IPS-11a (cell line): ENCODE results near the gene AARS2.
"Not testable (repeated sequence)": the region's sequence is repeated elsewhere in the genome, so short reads cannot be mapped to it uniquely, and the experiment has no call there.

ENCODE experiments used
- H3K4me3 ChIP-seq: one replicate; pipeline ENCODE4 v1.5.1; 2013; ENCODE audit warnings: low read depth, low read length, control low read depth

Gene AARS2

DNA sequence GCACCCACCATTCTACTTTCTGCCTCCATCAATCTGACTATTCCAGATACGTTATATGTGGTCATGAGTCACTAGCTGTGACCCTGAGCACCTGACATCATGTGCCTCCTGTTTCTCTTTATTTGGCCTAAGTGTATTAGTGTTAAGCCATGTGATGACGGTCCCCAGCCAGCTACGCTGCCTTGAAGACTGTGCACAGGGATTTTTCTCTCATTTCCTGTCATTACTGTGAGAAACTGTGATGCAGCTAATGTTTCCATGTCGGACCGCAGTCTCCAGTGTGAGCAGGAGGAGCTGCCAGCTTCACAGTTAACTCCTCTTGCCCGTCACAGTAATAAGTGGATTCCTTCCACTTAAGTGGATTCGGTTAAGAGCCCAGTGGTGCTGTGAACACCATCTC, 19.4 kb upstream of the AARS2 start:
- no peak overlapping the region for H3K4me3 ChIP-seq

DNA sequence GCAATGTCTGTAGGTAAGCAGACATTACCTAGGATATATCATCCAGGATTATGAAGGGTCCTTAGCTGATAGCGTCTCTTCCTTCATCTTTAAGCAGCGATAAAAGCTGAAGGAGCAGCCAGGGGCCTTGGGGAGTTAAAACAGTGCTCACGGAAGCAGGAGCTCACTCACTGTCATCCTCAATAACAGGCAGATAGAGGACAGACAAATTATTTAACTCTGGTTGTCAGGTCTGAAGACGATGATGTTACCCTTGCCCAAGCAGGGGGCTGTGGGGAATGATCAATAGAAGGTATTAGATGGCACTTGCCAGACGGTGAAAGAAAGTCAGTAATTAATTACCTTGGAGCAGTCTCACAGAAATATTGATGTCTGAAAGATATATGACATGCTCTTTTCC, 16.7 kb upstream of the AARS2 start:
- H3K4me3 ChIP-seq: no peak overlapping the region

DNA sequence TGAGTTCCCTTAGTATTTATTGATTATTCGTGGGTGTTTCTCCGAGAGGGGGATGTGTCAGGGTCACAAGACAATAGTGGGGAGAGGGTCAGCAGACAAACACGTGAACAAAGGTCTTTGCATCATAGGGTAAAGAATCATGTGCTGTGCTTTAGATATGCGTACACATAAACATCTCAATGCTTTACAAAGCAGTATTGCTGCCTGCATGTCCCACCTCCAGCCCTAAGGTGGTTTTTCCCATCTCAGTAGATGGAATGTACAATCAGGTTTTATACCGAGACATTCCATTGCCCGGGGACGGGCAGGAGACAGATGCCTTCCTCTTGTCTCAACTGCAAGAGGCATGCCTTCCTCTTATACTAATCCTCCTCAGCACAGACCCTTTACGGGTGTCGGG, 15.1 kb upstream of the AARS2 start:
- H3K4me3 ChIP-seq: not testable (repeated sequence)

DNA sequence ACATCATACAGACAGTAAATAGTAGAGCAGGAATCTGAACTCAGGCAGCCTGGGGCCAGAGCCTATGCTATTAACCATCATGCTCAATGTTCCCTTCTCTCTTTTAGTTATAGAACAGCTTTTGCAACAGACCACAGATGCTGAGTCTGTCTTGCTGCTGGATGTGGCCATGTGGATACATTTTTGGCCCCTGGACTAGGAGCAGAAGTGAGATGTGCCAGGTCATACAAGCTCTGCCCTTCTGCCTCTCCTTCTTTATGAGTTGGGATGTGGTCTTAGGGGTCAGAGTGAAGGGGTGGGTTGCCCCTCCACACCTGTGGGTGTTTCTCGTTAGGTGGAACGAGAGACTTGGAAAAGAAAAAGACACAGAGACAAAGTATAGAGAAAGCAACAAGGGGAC, 14.6 kb upstream of the AARS2 start:
- no peak overlapping the region for H3K4me3 ChIP-seq

DNA sequence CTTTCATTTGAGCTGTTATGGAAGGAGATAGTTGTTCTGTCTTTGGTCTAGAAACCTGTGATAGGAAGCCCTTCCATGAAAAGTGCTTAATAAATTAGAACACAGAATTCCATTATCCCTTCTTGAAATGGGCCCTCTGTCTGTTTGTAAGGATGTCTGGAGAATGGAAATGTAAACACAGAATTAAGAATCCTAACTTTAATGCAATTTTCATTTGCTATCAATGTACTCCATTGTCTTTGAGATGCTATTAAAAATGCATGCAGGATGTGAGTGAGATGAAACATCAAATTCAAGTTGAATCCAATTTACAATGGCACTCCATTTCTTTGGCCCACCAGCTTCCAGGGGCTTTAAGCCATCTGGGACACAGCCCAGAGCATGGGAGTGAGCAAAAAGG, 13.9 kb upstream of the AARS2 start:
- no peak overlapping the region for H3K4me3 ChIP-seq

DNA sequence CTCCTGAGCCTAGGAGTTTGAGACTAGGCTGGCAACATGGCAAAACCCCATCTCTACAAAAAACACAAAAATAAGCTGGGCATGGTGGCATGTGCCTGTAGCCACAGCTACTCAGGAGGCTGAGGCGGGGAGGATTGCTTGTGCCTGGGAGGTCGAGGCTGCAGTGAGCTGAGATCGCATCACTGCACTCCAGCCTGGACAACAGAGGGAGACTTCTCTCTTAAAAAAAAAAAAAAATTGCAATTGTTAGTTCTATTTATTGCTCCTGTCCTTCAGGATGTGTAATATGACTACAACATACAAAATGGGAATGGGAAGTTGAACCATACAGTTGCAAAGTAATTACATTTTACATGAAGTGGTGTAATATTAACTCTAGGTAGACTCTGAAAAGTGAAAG, 8.1 kb upstream of the AARS2 start:
- no peak overlapping the region for H3K4me3 ChIP-seq

DNA sequence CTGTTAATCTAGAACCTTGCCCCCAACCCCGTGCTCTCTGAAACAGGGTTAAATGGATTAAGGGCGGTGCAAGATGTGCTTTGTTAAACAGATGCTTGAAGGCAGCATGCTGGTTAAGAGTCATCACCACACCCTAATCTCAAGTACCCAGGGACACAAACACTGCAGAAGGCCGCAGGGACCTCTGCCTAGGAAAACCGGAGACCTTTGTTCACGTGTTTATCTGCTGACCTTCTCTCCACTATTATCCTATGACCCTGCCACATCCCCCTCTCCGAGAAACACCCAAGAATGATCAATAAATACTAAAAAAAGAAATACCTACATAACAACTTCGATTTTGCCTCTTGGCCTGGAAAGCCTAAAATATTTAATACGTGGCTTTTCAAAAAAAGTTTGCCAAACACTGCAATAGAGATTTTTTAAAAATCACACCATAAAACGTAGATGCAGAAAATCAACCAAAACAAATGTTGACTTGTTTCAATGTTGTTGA, 4.0 kb upstream of the AARS2 start:
- H3K4me3 ChIP-seq: not testable (repeated sequence)

DNA sequence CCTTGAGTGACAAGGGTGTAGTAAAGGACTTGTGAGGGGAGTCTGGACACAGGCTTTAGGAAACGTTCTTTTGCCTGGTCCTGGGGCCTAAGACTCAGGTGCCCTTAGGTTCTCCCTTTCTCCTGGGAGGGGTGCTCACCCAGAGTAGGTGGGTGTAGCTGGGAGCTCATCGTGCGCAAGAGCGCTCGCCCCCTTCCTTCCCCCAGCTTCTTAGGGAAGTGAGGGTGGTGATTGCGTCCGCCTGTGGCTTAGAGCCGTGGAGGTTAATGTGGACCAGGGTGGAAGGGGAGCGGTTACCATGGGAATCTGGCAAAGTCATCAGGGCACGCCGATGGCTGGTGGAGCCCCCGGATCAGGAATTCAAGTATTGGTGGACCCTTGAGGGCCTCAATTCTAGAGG, 3.3 kb upstream of the AARS2 start:
- no peak overlapping the region for H3K4me3 ChIP-seq

DNA sequence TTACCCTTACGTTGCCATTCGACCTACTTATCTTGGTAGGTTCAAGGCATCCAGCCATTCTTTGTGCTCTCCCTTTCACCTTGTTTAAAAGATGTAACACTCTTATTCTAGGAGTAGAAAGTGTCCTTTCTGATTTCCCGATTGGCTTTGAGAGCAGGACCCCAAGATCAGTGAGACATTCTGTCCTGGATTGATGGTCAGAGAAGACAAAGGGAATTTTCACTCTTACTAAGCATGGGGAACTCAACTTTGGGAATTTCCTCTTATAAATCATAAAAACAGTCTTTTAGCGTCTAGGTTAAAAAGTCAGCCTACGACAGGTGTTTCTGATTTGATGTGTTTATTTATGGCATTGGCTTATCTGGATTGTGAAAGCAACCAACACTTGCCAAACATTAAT, 2.8 kb upstream of the AARS2 start:
- no peak overlapping the region for H3K4me3 ChIP-seq

DNA sequence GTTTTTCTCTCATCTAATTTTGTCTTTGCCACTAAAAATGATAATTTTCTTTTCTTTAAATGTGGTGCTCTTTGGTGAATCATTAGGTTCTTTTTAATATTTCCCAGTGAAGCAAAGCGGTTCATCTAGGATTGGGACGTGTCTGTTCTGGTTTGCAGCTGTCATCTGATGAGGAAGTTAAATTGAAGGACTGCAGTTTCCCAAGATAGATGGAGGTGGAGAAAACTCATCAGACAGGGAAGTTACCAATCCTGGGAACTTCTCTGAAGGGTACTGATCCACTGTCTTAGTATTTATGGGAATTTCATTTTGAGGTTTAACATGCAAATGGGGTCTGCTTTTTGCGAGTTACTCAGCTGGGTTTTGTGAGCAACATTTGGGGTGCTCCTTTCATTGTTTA, 2.4 kb upstream of the AARS2 start:
- no peak overlapping the region for H3K4me3 ChIP-seq

DNA sequence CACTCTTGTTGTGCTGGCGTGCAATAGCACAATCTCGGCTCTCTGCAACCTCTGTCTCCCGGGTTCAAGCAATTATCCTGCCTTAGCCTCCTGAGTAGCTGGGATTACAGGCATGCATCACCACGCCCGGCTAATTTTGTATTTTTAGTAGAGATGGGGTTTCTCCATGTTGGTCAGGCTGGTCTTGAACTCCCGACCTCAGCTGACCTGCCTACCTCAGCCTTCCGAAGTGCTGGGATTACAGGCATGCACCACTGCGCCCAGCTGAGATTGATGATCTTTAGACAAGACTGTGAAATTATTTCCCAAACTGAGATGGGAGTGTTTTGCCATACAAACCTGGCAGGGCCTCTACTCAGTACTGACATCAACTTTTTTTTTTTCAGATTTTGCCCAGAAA, 1.5 kb upstream of the AARS2 start:
- H3K4me3 ChIP-seq: not testable (repeated sequence)

DNA sequence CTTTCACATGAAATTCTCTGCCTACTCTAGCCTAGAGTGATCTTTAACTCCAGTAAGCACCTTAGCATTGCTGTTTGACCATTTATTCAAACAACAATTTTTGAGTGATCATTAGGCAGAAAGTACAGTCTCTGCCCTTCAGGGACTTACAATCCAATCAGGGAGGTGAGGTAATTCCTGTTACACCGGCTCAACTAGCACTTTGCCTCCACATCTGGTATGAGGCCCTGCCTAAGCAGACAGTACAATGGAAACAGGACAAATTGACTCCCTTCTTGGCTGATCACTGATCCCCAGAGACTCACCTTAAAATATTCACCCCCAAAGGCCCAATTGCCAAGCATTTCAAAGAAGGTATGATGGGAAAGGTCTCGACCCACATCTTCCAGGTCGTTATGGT, 1.4 kb downstream of the AARS2 start:
- H3K4me3 ChIP-seq: peak overlapping the region; percentile 1

DNA sequence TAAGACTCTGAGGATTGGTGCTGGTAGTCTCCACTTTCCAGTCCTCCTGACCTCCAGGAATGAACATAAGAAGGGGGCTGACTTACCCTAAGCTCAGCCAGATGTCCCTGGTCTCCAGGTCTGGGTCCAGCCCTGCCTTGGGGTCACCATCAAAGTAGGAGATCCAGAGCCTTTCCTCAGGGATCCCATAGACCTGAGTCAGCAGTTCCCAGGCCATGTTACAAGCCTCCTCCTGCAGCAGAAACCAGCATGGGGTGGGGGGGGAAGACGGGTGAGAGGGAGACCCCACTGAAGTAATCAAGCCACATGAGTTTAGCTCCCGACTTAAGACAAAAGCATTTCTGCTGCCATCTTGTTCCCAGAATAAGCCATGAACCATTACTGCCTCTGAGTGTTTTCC, 1.8 kb downstream of the AARS2 start:
- H3K4me3 ChIP-seq: no peak overlapping the region

DNA sequence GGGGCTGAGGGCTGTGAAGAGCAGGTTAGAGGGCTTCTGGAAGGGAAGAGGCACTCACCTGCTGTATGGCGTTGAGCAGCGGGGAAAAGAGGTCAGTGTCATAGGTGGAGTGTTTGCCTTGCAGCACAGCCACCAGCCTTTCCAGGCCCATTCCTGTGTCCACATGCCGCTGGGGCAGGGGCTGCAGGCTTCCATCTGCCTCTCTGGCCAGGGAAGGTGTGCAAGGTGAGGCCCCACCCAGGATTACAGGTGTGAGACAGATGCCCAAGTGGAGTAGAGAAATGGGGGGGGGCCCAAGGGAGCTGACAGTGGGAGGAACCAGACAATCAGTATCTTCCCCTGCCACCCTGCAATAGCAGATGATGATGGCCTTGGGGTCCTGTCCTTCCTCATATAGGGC, 2.9 kb downstream of the AARS2 start:
- H3K4me3 ChIP-seq: no peak overlapping the region

DNA sequence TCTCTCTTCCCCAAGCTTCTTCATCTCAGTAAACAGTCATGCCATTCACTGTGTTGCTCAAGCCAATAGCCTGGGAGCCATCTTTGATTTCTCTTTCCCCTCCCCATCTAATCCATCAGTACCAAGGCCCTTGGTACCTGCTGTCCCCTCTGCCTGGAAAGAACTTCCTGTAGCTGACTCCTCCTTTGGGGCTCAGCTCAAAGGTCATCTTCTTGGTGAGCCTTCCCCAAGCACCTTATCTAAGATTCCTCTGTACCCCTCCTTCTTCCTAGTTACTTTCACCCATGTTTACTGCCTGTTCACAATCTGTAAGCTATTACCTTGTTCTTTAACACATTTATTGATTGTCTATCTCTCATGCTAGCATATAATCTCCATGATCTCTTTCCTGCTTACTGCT, 3.5 kb downstream of the AARS2 start:
- H3K4me3 ChIP-seq: no peak overlapping the region

DNA sequence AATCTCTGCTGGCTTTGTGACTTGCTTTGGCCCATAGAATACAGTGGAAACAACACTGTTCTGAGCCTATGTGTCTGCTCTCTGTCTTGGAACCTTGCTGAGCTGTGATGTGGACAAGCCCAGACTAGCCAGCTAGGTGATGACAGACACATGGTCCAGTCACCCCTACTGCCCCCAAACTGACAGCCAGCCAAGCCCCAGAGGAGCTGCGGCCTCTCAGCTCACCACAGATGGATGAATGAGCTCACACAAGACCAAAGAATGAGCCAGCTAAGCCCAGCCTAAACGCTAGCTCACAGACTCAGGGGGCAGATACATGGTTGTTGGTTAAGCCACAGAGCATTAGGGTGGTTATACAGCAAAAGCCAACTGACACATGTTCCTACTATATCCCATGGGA, 4.1 kb downstream of the AARS2 start:
- H3K4me3 ChIP-seq: no peak overlapping the region

DNA sequence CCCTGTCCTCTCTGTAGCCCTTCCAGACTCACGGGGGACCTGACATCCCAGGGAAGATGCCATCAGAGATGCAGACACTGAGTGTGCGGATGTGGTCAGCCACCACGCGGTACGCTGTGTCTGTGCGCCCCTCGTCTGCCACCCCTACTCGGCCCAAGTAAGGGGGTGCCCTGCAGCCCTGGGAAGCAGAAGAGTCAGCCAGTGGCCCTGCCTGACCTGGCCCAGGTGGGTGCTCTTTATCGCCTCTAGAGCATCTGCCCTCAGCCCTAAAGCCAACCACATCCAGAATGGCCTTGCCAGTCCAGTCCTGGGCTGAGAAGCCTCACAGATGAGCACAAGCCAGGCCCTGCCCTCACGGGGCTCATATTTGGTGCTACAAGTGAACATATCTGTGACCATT, 5.9 kb downstream of the AARS2 start:
- H3K4me3 ChIP-seq: no peak overlapping the region

DNA sequence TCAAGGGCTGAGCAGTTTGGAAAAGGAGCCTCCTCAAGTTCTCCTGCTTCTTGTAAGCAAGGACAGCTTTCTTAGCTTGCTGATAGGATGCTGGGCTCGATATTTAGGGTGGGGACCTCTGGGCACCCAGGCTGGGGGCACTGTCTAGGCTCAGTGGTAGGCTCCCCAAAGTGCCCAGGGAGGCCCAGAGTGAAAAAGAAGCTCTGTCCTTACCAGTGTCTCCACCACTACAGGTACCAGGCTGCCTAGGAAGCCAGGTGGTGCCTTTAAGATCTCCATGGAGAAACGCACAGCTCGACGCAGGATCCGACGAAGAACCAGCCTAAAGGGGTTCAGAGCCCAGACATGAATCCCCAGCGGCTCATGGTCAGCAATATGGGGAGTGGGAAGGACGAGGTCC, 6.4 kb downstream of the AARS2 start:
- H3K4me3 ChIP-seq: no peak overlapping the region

DNA sequence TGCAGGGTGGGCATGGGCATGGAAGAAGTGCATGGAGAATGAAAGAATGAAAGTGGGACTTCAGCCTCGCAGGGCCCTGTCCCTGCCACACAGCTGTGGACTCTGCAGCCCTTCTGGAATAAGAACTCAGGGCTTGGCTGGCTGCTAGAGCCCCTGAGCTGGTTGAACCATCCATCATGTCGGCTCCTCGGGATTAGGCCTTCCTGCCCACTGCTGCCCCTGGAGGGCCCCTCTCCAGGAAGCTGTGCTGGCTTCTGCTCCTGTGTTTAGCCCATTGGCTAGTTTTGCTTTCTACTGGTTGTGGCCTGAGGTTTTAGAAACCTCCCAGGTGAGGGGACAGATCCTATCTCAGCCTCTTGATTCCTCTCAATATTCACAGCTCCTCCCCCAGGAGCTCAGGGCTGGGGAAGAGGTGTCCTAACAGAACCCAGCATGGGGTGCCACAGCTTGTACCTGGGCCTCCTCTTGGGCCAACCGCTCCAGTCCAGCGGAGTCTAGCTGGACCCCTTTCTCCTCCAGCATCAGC, 7.9 kb downstream of the AARS2 start:
- no peak overlapping the region for H3K4me3 ChIP-seq

DNA sequence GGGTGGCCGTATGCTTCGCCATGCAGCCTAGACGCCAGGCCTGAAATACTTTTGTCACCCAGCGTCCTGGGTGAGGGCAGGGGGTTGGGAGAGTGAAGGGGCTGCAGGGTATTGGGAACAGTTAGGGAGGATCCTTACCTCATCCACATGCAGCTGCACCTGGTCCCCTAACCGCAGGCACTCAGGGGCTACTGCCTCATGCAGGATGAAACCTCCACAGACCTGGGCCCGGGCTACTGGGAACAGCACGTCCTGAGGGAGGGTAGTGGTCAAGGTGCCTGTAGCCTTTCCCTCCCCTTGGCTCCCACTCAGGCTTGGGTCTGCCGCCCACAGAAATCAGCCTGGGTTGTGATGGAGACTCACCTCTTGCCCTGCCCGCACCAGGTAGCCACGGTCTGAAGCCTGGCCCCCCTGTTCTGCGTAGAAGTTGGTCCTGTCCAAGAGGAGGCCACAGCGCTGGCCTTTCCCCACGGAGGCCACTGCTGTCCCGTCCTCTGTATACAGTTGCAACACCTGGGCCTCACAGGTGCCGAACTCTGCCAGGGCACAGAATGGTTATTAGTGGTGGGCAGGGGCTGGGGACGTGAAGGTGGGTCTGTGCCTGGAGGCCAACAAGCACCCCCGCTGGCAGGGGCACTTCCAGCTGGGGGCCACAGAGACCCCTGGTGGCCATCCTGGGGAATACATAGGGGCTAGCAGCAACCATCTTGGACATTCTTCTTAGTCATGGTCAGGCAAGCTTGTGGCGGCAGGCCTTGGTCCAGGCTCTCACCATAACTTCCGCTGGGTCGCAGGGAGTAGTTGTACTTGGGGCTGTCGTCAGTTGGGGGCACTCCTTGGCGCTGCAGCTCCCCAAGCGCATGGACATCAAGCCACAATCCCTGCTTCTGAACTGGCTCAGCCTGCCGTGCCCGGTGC, 8.6 kb downstream of the AARS2 start:
- H3K4me3 ChIP-seq: no peak overlapping the region

DNA sequence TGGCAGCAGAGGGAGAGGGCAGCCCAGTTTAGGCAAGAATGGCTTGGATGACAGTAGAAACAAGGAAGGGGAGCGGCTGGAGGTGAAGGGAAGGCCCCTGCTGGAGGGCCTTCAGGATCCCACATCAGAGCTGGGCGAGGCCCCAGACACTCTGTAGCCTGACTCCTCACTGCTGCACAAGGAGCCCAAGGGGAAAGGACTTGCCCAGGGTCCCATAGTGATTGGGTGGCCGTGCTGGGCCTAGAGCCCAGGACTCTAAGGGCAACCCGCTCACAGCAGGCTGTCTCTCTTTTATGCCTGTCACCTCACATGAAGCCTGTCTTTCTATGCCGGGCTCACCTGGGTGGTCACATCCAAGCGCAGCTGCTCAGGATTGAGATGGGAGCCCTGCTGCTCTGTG, 9.3 kb downstream of the AARS2 start:
- H3K4me3 ChIP-seq: no peak overlapping the region

DNA sequence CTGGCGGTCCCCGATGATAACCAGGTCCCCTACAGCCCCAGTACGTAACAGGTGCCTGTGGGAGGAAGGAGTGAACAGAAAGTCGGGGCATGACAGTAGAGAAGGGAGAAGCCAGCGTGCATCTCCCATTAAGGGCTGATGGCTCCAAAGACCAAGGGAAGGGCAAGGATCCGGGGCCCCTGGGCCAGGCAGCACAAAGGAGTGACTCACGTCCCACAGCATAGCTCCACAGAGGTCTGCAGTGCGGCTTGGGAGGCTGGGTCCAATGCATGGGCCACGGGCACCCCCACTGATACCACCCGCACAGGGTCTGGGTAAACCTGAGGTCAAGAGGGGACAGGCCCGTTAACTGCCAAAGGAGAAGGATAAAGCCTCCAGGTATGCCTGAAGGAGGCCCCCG, 10.3 kb downstream of the AARS2 start:
- H3K4me3 ChIP-seq: no peak overlapping the region
